Breast epithelium (tissue), 3 donors: ENCODE measurements around the gene SF3A2.

ENCODE experiments used
- POLR2AphosphoS5 ChIP-seq, 3 donors: sonication (generic); formaldehyde crosslinking; IDR thresholded peaks; one replicate each; pipeline ENCODE4 v1.6.1; 2017; ENCODE audit warnings: antibody characterized with exemption in 3 of 3
- TF ChIP-seq, protein P1 (sequence below), 3 donors: fragments of 450-650 bp; IDR thresholded peaks; one replicate each; pipeline ENCODE4 v1.5.1; 2016 to 2017; ENCODE audit warnings: antibody characterized with exemption in 3 of 3, mild to moderate bottlenecking in 3 of 3, moderate library complexity in 3 of 3

DNA sequence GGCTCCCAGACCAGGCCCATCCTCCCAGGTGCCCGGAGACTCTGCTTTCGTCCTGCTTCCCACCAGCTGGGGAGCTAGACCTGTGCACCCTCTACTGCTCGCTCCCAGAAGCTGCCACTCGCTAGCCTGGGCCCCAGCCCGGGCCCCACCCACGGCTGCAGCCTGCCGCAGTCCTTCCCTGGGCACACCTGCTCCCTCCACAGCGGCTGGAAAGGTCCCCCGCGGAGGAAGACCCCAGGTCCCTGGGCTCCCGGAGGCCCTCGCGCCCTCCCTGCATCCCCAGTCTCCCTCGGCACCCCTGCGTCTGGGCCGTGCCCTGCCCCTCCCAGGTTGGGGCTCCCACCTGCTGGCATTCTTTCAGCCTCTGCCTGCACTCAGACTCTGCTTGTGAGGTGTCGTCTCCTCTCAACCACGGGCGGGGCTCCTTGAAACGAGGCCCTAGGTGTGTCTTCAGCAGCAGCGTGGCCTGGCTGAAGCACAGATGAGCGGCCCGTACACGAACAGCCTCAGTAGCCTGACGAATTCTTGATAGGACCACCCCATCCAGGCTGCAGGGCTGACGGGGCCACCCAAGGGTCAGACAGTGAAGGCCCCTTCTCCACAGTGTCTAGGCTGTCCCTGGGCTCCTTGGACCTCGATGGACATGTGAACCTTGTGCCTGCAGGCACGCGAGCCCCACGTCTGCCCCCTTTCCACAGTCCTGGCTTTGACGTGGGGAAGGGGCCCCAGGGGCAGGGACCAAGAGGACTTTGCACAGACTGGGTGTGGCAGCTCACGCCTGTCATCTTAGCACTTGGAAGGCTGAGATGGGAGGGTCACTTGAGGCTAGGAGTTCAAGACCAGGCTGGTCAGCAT is 44.9 kb upstream of the SF3A2 start:
- no peak for TF ChIP-seq POLR2AphosphoS5 (IDR thresholded peaks at IDR 0.05)
- TF ChIP-seq, protein P1, sequence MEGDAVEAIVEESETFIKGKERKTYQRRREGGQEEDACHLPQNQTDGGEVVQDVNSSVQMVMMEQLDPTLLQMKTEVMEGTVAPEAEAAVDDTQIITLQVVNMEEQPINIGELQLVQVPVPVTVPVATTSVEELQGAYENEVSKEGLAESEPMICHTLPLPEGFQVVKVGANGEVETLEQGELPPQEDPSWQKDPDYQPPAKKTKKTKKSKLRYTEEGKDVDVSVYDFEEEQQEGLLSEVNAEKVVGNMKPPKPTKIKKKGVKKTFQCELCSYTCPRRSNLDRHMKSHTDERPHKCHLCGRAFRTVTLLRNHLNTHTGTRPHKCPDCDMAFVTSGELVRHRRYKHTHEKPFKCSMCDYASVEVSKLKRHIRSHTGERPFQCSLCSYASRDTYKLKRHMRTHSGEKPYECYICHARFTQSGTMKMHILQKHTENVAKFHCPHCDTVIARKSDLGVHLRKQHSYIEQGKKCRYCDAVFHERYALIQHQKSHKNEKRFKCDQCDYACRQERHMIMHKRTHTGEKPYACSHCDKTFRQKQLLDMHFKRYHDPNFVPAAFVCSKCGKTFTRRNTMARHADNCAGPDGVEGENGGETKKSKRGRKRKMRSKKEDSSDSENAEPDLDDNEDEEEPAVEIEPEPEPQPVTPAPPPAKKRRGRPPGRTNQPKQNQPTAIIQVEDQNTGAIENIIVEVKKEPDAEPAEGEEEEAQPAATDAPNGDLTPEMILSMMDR (IDR thresholded peaks at IDR 0.05), result no peak
